GM18526 (cell line): ENCODE results near the gene KRTAP2-2.

Source experiments
- POLR2A ChIP-seq: IDR thresholded peaks from 3 replicates; pipeline ENCODE4 v1.6.1; 2011; ENCODE audit not compliant: insufficient read length; ENCODE audit errors: extremely low read depth

Gene KRTAP2-2

GRCh38 chr17:41026715-41027471 lies 28.1 kb downstream of the KRTAP2-2 start, which contains the start of gene KRTAP1-5:
KRTAP1-5 (minus strand) TSS chr17:41027208; CDS start chr17:41027155, 53 bp downstream.
- no peak for TF ChIP-seq POLR2A

GRCh38 chr17:41024697-41025096 lies 30.3 kb downstream of the KRTAP2-2 start:
- no peak for TF ChIP-seq POLR2A

DNA sequence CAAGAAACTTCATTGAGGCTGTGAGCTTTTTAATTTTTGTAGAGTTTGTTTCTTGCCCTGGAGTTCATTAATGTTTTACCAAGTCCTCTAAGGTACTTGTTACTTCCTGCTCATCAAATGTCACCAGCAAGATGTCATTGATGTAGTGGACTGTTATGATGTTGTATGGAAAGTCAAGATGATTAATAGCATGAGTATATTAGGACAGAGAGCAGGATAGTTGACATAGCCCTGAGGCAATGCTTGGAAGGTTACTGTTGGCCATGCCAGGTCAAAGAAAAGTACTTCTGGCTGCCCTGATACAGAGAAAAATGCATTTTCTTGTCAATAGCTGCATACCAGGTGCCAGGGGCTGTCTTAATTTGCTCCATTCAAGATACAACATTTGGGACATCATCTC lies 34.7 kb downstream of the KRTAP2-2 start:
- no peak for TF ChIP-seq POLR2A

- TF ChIP-seq POLR2A, result no peak
Observed at GRCh38 chr17:41019415-41019814, 35.6 kb downstream of the KRTAP2-2 start.

- no peak for TF ChIP-seq POLR2A
Observed at GRCh38 chr17:41018541-41018940, 36.5 kb downstream of the KRTAP2-2 start.

- no peak for TF ChIP-seq POLR2A
Observed at GRCh38 chr17:41016578-41017215, 38.3 kb downstream of the KRTAP2-2 start.

DNA sequence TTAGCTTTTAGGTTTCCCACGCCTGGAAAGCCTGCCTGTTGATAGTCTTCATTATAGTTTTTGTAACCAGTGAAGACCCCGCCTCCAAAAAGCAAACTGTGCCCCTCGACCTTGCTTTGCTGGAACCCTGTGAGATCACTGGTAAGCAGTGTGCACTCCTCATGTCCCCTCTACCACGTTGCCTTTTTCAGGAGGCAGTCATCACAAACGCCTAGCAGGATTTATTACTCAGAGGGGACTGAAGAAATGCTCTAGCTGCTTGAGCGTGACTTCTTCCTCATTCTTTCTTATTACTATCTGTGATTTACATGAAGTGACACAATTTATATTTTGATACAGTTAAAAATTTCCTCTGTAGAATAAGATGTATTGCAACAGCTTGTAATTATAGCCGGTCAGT lies 39.6 kb downstream of the KRTAP2-2 start:
- TF ChIP-seq POLR2A, result no peak

GRCh38 chr17:41013606-41014005 lies 41.4 kb downstream of the KRTAP2-2 start:
- no peak for TF ChIP-seq POLR2A

GRCh38 chr17:41013181-41013580 lies 41.8 kb downstream of the KRTAP2-2 start:
- TF ChIP-seq POLR2A, result no peak

- TF ChIP-seq POLR2A, result no peak
Observed at GRCh38 chr17:41012326-41013120, 42.5 kb downstream of the KRTAP2-2 start.

DNA sequence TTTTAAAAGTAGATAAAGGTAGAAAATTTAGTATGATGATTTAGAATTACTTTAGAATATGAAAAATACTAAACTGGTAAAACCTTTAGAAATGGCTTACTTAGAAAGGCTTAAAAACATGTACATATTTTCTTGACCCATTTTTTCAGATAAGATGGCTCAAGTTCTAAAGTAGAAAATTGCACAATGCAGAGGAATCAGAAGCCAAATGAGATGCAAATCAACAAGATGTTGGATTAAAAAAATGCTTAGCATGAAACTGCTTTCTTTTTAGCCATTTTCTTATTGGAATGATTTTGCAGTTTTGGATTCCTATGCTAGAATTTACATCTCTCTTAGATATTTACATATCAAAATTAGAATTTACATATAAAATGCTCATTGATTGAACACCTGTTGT lies 44.6 kb downstream of the KRTAP2-2 start:
- no peak for TF ChIP-seq POLR2A

- TF ChIP-seq POLR2A, result no peak
Observed at GRCh38 chr17:41009936-41010335, 45.1 kb downstream of the KRTAP2-2 start.

GRCh38 chr17:41009301-41009760 lies 45.7 kb downstream of the KRTAP2-2 start:
- TF ChIP-seq POLR2A, result no peak

DNA sequence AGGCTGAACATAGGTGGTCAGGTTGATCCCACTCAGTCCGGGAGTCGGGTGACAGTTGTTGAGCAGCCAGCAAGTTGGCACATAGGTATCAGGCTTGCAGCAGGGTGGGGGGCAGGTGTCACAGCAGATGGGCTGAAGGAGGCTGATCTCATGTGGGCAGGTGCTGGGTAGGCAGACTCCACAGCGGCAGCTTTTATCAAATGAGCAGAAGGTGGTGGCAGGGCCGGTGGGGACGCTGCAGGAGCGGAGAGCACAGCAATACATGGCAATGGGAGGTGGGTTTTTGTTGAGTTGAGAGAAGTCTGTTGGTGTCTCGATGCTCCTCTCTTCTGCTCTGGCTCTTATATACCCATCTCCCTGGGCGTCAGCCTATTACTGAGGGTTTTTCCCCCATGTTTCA lies 46.2 kb downstream of the KRTAP2-2 start, which contains the start of gene KRTAP3-1:
KRTAP3-1 (minus strand) TSS at position 318 of the 400 bp plus-strand sequence; CDS start at position 264, 54 bp downstream.
- TF ChIP-seq POLR2A, result no peak
